Colon (tissue), 2 donors: Measurements from ENCODE around the gene ST8SIA6.
"Not testable (repeated sequence)": the region's sequence is repeated elsewhere in the genome, so short reads cannot be mapped to it uniquely, and the experiment has no call there.

ENCODE experiments used
- FAIRE-seq: peaks from 2 replicates; lab custom pipeline; 2012; peaks lifted over from hg19 to GRCh38; lab: Jason Lieb, UNC
- donor health status: control.
- donor health status: control.

ST8SIA6 gene

DNA sequence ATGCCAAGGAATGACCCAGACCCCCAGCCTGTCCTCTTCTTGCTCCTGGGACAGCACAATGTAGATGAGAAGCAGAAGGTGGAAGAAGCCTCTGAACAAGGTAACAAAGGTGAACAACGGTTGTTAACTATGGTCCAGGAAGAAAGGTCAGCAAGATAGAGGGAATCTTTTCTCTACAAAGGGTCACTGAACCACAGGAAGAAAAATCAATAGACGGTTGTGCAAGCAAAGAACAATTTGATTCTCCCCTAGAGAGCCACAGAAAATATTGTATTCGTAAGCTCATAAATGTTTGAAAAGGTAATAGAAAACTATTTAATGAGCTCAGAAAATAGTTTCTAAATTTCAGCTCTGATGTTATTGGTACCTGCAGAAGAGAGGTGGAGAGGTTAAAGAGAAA, 111.3 kb downstream of the ST8SIA6 start:
- FAIRE-seq, result no peak

- no peak for FAIRE-seq
These were observed 114.1 kb downstream of the ST8SIA6 start for GRCh38 chr10:17340144-17340829.

DNA sequence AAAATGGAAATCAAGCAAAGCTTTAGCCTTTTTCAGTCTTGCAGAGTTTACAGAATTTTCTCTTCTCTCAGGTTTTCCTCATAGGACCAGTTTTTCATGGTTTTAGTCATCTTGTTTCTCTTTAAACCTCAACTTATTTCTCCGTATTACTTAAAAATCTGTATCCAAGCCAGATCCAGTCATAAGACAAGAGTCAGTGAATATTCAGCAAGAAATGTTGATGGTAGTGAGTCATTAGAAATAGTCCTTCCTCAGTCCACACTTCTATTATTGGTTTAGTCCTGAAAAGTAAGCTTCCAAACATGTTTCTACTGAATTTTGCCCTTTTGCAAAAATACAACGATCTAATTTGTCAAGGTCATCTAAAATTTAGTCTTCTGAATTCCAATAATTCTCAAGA, 119.3 kb downstream of the ST8SIA6 start:
- FAIRE-seq, result no peak

GRCh38 chr10:17330501-17330900, 123.9 kb downstream of the ST8SIA6 start:
- FAIRE-seq, result no peak

- FAIRE-seq, result no peak
These were observed 128.0 kb downstream of the ST8SIA6 start for GRCh38 chr10:17326377-17326776.

DNA sequence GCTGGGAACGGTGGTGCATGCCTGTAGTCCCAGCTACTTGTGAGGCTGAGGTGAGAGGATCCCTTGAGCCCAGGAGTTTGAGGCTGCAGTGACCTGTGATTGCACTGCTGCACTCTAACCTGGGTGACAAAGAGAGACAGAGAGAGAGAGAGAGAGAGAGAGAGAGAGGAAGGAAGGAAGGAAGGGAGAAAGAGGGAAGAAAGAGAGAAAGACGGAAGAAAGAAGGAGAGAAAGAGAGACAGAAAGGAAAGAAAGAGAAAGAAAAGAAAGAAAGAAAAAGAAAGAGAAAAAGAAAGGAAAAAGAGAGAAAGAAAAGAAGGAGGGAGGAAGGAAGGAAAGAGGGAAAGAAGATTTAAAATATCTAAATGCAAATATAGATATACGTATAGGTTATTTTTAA, 132.4 kb downstream of the ST8SIA6 start:
- FAIRE-seq, result not testable (repeated sequence)

- no peak for FAIRE-seq
These were observed 137.8 kb downstream of the ST8SIA6 start for GRCh38 chr10:17316488-17317170.

DNA sequence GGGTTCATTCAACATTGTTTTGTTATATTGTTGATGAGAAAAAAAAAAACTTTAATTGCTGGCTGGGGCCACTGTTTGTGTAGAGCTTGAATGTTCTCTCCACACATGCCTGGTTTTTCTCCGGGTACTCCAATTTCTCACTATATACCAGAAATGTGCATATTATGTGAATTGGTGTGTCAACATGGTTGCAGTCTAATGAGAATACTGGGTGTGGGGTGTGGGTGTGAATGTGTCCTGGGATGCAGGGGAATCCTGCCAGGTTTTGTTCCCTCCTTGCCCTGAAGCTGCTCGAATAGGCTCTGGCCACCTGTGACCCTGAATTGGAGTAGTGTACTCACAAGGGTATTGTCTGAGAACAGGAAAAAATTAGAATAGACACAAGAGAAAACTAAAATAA, 145.0 kb downstream of the ST8SIA6 start:
- FAIRE-seq, result no peak

DNA sequence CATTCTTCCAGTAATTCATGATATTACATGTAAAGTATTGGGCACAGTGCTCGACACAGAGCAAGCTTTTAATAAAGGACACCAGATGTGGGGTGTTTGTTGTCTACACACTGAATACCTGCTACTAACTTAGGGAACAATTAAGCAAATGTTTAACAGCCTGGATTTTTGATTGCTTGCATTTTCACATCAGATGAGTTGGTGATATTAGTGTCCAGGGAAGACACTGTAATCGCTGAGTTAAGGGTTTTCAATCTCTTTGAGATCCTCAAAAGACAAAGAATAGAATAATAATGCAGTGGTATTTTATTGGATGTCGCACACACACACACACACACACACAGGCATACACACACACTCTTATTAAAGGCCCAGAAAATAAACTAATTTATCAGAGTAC, 147.3 kb downstream of the ST8SIA6 start:
- FAIRE-seq, result no peak

DNA sequence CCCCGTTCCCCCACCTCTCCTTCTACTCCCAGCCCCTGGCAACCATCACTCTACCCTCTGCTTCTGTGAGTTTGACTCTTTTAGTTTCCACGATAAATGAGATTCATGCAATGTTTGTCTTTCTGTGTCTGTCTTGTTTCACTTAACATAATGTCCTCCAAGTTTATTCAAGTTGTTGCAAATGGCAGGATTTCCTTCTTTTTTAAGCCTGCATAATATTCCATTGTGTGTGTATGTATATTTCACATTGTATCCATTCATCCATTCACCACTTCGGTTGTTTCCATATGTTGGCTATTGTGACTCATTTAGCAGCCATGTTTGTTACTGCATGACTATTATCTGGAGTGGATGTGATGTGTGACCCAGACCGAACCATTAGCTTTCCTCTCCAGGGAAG, 162.0 kb downstream of the ST8SIA6 start:
- FAIRE-seq, result no peak

DNA sequence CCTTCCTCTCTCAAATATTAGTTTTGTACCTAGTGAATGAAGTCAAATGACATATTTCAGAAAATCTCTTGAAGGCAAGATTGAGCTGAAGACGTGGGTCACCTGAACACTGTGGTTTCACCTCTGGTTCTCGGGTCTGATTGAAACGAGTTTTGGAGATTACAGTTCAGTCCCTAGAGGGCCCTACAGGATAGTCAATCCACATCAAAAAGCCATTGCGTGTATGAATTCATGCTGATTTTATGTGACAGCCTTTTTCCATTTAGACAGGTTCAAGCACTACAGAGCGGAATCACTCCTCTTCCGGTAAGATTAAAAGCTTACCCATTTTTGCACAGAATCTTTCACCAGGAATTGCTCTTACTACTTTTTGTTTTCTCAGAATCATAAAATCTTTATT, 164.2 kb downstream of the ST8SIA6 start:
- no peak for FAIRE-seq

DNA sequence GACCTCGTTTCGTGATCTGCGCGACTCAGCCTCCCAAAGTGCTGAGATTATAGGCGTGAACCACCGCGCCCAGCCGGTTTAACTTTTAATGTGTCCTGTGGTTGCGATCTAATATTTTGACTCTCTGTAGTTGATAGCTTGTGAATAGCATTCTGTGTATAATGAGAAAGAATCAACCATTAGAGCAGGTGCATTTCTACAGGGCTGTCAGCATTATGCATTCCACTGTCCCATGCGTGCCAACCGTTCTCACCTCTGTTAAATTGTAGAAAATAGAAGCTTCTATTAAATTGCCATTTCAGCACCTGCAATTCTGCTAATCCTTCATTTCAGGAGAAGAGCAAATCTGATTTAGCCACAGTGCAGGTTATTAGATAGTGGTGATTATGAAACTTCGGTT, 164.6 kb downstream of the ST8SIA6 start:
- FAIRE-seq, result no peak

DNA sequence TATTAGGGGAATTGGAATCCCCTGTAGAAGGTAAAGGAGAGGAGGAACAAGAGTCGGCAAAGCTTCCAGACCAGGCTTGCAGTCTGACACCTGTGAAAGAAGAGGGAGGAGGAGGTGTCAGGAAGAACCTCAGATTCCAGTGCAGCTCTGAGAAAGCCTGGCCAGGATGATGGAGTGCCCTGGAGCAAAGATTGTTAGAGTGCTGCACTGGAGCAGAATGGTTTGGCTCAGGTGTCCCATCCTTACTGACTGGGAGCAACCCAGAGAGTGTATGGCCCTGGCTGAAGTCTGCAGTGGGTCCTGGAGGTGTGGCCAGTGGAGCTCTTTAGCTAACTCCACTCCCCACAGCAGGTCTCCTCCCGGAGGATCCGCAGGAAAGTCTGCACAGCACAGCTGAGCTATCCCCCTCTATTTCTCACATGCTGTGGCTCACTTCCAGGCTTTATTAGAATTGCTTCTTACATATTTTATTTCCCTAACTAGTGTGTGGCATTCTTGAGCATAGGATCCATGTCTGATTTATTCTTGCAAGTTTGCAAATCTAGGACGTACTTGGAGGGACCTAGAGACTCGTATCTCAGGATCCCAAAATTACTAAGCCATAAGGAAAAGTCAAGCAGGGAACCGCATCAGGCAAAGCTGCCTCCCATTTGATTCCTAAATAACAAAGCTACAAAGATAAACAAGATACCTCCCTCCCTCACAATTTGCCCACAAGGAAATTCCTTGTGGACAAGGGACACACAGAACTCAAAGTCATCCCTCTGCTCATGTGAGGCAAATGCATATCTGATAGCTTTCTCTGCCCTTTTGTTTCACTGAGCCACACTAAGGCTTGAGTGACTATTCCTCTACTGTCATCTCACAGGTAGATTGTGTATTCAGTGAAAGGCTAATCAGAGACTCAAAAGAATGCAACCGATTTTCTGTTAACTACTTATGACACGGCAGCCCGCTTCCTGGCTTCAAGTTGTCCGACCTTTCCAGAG, 167.5 kb downstream of the ST8SIA6 start:
- FAIRE-seq, result no peak

GRCh38 chr10:17282311-17282710, 172.1 kb downstream of the ST8SIA6 start:
- no peak for FAIRE-seq

GRCh38 chr10:17278607-17279240, 175.7 kb downstream of the ST8SIA6 start:
- no peak for FAIRE-seq

- no peak for FAIRE-seq
These were observed 177.5 kb downstream of the ST8SIA6 start for GRCh38 chr10:17276756-17277424.

DNA sequence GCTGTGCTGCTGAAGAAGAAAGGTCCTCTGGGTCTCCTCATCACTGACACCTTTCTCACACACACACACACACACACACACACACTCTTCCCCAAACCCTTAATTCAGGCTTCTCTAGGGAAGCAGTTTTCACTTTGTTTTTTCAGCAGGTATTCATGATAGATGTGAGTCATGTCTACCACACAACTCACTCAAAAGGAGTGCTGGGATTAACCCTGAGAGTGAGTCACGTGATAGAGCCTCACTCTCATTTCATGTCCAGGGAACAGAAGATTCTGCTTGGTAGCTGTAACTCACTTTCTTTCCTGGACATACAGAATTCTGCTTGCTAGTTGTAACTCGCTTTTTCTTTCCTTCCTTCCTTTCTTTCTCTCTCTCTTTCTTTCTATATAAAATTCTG, 181.0 kb downstream of the ST8SIA6 start:
- no peak for FAIRE-seq

GRCh38 chr10:17272648-17273047, 181.7 kb downstream of the ST8SIA6 start:
- FAIRE-seq, result no peak
